Measurements from ENCODE around the gene GNA12.

Gene GNA12

DNA sequence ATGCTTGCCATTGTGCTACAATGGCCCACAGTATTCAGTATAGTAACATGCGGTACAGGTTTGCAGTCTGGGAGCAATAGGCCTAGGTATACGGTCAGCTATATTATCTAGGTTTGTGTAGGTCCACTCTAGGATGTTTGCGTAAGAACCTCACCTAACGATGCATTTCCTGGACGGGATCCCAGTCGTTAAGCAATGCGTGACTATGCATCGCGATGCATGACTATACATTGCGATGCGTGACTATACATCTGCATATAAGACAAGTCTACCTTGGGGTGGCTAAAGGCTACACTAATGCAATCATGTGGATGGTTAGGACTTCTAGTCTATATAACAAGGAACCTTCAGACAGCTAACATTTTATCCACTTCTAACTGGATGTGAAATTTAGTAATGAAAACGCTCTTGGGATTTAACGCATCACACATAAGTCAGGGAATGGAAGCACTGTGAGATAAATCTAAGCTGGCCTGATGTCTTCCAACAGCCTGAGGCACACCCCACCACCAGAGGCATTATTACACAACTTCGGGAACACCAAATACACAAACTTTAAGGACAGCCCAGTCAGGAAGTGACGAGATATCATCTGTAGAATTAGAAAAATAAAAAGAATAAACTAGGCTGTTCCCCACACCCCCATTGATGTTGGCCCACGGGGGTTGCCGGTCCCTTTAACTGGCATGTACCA is 9.2 kb downstream of the GNA12 start:
- DNase-seq, result no peak

DNA sequence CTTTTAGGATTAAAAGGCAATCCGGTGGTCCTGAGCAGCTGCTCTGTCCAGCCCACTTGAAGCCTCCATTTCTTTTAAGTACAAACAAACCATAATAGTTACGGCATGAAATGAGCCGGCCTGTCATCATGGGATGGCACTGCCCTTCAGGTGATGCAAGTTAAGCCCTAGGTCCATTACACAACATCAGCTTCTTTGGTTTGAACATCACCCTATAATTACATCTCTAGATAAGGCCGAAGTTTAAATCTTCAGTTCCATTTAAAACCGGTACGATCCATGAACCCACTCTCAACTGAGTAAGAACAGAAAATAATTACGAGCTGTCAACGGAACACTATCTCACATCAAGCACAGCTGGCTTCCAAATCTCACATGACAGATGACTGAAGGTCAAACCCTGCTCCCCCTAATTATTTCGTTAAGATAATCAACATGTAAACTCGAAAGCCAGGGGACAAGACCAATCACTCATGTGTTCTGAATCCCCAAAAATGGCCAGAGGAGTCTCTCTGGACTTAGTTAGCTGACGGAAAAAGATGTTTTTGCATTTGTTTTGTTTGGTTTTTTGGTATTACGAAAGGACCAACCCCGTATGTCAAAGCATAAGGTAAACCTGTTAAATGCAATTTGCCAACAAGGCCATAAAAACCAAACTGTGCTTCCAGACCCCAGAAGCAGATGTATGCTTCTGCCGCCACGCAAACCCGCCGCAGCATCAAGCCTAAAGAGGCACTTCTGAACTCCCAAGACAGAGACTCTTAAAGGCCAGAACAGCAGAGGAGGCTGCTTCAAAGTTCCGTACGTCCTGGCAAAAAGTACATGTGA is 10.8 kb downstream of the GNA12 start:
- DNase-seq, result no peak

DNA sequence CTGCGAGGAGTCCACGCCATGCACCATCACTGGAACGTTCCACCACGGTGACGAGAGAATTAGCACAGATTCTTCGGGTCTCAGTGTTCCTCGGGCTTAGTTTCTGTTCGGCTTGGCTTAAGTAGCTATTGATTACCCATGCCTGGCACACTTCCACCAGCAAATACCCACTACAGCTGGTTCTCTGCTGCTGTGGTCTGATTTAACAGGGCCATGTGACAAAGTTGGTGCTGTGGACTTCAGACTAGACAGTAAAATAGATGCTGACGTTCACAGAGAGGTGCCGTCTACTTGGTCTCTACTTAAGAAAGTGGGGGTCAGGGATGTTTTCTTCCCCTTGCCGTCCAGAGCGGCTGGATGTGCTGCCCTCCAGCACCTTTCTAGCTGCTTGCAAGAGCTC is 11.6 kb downstream of the GNA12 start:
- no peak for DNase-seq

- no peak for DNase-seq
Observed at GRCh38 chr7:2830609-2831376, 13.3 kb downstream of the GNA12 start.

DNA sequence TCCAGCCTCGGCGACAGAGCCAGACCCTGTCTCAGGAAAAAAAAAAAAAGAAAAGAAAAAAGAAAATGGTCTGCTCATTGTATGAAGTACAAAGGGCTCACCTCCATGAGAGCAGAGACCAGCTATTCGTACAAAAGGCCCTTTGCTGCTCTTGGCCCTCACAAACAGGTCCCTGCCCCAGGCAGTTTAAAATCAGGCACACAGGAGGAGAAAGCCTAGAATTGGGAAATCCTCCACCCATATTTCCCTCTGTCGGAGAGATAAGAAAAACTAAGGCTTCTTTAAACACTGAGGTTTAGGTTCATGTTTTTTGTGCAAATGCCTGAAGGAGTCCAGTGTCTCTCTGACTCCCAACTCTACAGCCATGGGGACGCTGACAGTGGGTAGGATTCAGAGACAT is 15.1 kb downstream of the GNA12 start:
- DNase-seq, result no peak

DNA sequence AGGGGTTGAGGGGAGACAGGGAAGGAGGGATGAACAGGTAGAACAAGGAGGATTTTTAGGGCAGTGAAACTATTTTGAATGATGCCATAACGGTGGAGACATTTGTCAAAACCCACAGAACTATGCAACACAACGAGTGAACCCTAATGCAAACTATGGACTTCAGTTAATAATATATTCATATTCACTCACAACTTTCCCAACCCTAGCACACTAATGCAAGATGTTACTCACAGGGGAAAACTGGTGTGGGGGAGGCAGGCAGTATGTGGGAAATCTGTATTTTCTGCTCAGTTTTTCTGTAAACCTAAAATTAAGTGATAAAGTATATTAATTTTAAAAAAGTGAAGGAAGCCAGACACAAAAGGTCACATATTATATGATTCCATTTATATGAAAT is 17.3 kb downstream of the GNA12 start:
- no peak for DNase-seq

DNA sequence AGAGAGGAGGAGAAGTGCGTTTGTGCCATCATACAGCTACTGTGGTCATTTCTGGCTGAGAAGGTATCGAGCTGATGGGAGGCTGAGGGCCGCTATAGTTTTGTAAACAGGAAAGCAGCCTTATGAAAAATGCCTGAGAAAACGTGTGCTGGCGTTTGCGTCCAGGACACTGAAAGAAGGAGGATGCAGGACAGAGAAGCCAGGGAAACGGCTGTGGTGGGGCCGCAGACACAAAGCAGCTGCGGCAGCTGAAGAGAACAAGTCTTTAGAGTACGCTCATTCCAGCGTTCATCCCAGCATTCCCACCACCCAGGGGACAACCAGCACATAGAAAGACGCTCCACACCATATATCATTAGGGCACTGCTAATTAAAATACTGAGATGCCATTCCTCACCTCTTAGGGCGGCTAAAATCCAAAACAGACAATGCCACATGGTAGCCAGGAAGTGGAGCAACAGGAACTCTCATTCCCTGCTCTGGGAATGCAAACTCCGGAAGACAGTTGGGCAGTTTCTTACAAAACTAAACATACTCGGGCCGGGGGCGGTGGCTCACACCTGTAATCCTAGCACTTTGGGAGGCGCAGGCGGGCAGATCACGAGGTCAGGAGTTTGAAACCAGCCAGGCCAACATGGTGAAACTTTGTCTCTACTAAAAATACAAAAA is 18.4 kb downstream of the GNA12 start:
- no peak for DNase-seq

GRCh38 chr7:2824678-2825461 is 19.2 kb downstream of the GNA12 start:
- DNase-seq, result no peak

- DNase-seq, result no peak
Observed at GRCh38 chr7:2824026-2824677, 20.0 kb downstream of the GNA12 start.

GRCh38 chr7:2823130-2823529 is 21.0 kb downstream of the GNA12 start:
- no peak for DNase-seq

GRCh38 chr7:2821842-2822507 is 22.1 kb downstream of the GNA12 start:
- DNase-seq, result no peak

GRCh38 chr7:2821161-2821841 is 22.8 kb downstream of the GNA12 start:
- no peak for DNase-seq

DNA sequence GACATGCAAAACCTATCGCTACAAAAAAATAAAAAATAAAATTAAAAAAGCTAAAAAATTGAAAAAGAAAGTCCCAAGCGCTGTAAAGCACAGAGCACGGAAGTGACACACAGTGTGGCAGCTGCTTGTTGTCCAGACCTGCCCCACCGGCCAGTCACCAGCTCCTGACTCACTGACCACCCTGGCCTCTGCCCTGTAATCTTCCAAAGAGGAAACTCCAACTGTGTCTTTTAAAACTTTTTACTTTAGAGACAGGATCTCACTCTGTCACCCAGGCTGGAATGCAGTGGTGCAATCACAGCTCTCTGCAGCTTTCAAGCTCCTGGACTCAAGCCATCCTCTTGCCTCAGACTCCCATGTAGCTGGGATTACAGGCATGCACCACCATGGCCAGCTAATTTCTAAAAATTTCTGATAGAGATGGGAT is 23.6 kb downstream of the GNA12 start:
- no peak for DNase-seq

GRCh38 chr7:2819954-2820397 is 24.1 kb downstream of the GNA12 start:
- no peak for DNase-seq

GRCh38 chr7:2819161-2819953 is 24.8 kb downstream of the GNA12 start:
- DNase-seq, result no peak

GRCh38 chr7:2818653-2819052 is 25.5 kb downstream of the GNA12 start:
- DNase-seq, result no peak

- DNase-seq, result no peak
Observed at GRCh38 chr7:2818121-2818520, 26.0 kb downstream of the GNA12 start.

DNA sequence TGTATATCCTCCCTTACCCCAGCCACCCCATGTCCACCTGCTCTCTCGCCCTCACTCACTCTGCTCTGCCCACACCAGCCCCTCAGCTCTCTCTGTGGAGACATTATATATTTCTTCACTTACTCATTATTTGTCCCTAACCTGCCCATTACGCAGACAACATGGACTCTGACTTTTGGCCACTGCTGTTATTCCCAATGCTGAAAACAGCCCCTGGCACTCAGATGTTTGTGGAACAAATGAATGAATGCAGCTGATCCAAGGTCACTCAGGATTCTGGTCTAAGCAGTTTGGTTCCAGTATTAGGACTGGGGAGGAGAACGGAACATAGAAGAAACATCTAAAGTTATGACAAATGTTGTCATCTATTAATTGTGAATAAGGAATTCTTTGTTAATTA is 26.7 kb downstream of the GNA12 start:
- no peak for DNase-seq

DNA sequence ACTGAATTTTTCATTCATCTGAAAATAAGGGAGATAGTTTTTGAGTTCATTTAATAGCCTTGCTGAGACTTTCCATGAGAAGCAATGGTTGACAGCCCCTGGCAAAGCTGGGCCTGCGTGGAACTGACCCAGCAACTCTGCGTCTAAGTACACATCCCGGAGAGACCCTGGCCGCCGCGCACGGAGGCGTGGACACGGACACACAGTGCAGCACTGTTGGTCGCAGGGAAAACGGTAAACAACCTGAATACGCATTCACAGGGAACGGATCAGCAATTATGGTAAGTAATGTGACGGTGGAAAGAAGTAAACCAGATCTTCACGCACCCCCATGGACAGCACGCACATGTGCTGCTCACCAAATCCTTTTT is 28.2 kb downstream of the GNA12 start:
- no peak for DNase-seq
